ENCODE results near the gene ENTPD2. TPM values are rescaled to one million over a fixed set of nuclear protein-coding genes. Genes with fewer than 3 reads are reported as not detected.
A peak's percentile ranks its signal among the peaks of the same experiment; 100 is the strongest.

ENTPD2 gene
- total and polyA plus RNA-seq, 10 of the 15 experiments (the other 5 are each of a cell fraction or from before 2014, with no cell fraction given) = 0.15 to 1.8 (median 0.65) TPM; not detected in 2

DNA sequence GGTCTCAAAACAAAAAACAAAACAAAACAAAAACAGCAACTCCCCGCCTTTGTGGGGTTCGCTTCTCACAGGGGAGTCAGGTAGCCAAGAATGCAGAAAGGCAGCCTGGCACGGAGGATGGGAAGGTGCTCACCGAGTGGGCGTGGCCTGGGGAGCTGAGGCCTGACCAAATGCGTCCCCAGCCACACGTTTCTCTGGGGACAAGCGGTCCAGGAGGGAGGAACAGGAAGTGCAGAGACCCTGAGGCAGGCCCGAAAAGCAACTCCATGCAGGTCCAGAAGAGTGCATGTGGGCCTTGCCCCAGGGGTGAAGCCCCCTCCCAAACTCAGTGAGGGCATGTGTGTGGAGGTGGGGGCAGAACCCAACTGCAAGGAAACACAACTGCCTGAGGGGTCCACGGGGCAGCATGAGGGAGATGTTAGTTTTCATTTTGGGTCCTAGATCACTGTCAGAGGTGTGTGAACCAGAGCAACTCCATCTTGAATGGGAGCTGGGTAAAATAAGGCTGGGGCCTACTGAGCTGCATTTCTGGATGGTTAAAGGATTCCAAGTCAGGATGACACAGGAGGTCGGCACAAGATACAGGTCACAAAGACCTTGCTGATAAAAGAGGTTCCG is 20.9 kb upstream of the ENTPD2 start (continued):
- TF ChIP-seq, protein P1, sequence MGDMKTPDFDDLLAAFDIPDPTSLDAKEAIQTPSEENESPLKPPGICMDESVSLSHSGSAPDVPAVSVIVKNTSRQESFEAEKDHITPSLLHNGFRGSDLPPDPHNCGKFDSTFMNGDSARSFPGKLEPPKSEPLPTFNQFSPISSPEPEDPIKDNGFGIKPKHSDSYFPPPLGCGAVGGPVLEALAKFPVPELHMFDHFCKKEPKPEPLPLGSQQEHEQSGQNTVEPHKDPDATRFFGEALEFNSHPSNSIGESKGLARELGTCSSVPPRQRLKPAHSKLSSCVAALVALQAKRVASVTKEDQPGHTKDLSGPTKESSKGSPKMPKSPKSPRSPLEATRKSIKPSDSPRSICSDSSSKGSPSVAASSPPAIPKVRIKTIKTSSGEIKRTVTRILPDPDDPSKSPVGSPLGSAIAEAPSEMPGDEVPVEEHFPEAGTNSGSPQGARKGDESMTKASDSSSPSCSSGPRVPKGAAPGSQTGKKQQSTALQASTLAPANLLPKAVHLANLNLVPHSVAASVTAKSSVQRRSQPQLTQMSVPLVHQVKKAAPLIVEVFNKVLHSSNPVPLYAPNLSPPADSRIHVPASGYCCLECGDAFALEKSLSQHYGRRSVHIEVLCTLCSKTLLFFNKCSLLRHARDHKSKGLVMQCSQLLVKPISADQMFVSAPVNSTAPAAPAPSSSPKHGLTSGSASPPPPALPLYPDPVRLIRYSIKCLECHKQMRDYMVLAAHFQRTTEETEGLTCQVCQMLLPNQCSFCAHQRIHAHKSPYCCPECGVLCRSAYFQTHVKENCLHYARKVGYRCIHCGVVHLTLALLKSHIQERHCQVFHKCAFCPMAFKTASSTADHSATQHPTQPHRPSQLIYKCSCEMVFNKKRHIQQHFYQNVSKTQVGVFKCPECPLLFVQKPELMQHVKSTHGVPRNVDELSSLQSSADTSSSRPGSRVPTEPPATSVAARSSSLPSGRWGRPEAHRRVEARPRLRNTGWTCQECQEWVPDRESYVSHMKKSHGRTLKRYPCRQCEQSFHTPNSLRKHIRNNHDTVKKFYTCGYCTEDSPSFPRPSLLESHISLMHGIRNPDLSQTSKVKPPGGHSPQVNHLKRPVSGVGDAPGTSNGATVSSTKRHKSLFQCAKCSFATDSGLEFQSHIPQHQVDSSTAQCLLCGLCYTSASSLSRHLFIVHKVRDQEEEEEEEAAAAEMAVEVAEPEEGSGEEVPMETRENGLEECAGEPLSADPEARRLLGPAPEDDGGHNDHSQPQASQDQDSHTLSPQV (IDR thresholded peaks at IDR 0.05) = peak; percentile 98
- TF ChIP-seq NBN (IDR thresholded peaks at IDR 0.05) (peak; percentile 51; the same call in 1 of the 2 replicates), MTA2 (IDR thresholded peaks at IDR 0.05; ENCODE audit: low read depth) (peak; percentile 43; the same call in 1 of the 2 replicates), GABPA (IDR thresholded peaks at IDR 0.05; ENCODE audit: low read depth) (no peak), IKZF1 (conservative IDR thresholded peaks at IDR 0.05) (0 out of 2 replicates have a peak, but pooled peaks have one; percentile 17)

DNA sequence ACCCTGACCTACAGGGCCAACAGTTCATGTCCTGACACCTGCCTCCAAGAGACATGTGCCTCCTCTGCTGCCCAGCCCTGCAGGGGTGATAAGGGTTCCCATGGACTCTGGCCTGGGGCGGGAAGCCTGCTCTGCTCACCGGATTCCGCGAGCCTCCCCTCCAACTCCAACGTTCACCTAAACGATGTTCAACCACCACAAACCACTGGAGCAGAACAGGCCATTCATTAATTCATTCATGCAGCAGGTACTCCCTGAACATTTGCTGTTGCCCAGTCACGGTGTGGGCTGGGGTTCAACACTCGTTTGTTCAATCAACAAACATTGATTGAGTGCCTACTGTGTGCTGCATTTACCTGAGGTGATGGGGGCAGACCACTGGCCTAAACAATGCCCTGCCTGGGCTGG is 20.1 kb upstream of the ENTPD2 start:
- Histone ChIP-seq H3K79me2 (ENCODE audit: control insufficient read depth, insufficient read depth, low read length) (peaks cover 13% of the 10 kb centered on the region), H3K4me1 (ENCODE audit: control insufficient read depth, insufficient read depth, low read length) (peaks cover 30% of the 10 kb centered on the region), H3K27ac (ENCODE audit: control insufficient read depth, insufficient read depth) (no peak overlapping the region), H3K9ac (ENCODE audit: control insufficient read depth, insufficient read depth, low read length) (no peak overlapping the region), H2AFZ (ENCODE audit: control insufficient read depth, low read depth, low read length) (no peak overlapping the region), H4K20me1 (ENCODE audit: control insufficient read depth, insufficient read depth) (no peaks in the 10 kb centered on the region; the same call in 1 of the 2 replicates), H3K27me3 (replicated peaks in 1 of 2; ENCODE audit: control insufficient read depth in 2 of 2, insufficient read depth in 2 of 2, low read length in 1 of 2) (no peaks in the 10 kb centered on the region), H3K4me2 (ENCODE audit: control insufficient read depth, insufficient read depth) (no peak overlapping the region), H3K9me3 (replicated peaks; ENCODE audit: control insufficient read depth, insufficient read depth, low read length) (no peaks in the 10 kb centered on the region), H3K36me3 (ENCODE audit: control insufficient read depth in 2 of 2, insufficient read depth in 2 of 2, low read length in 1 of 2) (no peaks in the 10 kb centered on the region; a peak in 1 of 4 replicates), H3K4me3 (no peak overlapping the region)
- 74% methylated on average over 8 of the region's 8 CpGs for WGBS (ENCODE audit: insufficient coverage, insufficient replicate concordance, low lambda C conversion rate, missing lambda C conversion rate)
- ChIA-PET SMC1A (ENCODE audit: uncharacterized antibody, unreplicated experiment) (interaction anchor here (1.0 kb wide), 1 partner anchor 22 kb away, joined by 5 read pairs; no protein-coding TSS in a partner anchor), RAD21 (ENCODE audit: unreplicated experiment) (interaction anchor here (1.2 to 5.0 kb wide), 2 partner anchors 22 kb away, joined by 4 to 24 read pairs; no protein-coding TSS in a partner anchor), POLR2A (interaction anchor here (0.5 to 1.3 kb wide), 2 partner anchors 12 to 125 kb away, joined by 4 to 8 read pairs; partner anchors contain the start of gene MAN1B1), CTCF (no interaction called here)
- no TSS peak for BruUV-seq (replicated peaks)
- no peak for ATAC-seq
- no peak for FAIRE-seq
- in situ Hi-C loops (cut with MboI) = no loop called here
- TF ChIP-seq ZNF24 (IDR thresholded peaks at IDR 0.05) (peak; percentile 50; the same call in 1 of the 2 replicates), TCF12 (IDR thresholded peaks at IDR 0.05; ENCODE audit: low read depth, low read length) (no peak), EGR1 (IDR thresholded peaks at IDR 0.05; ENCODE audit: borderline replicate concordance in 1 of 2, low read depth in 2 of 2, low read length in 2 of 2) (no peak)
- intact Hi-C loops (cut with micrococcal nuclease; ENCODE audit: unreplicated experiment) = no loop called here
- no peak for DNase-seq (ENCODE audit: low read depth, low spot score)
